HG03571 (cell line): ENCODE results near the gene DZANK1.
"Not testable (repeated sequence)": the region's sequence is repeated elsewhere in the genome, so short reads cannot be mapped to it uniquely, and the experiment has no call there.

ENCODE experiments used
- ATAC-seq: cut with Tn5 transposase; IDR thresholded peaks from one replicate; pipeline ENCODE4 v1.9.1; 2021; ENCODE audit not compliant: unreplicated experiment

The DZANK1 gene

DNA sequence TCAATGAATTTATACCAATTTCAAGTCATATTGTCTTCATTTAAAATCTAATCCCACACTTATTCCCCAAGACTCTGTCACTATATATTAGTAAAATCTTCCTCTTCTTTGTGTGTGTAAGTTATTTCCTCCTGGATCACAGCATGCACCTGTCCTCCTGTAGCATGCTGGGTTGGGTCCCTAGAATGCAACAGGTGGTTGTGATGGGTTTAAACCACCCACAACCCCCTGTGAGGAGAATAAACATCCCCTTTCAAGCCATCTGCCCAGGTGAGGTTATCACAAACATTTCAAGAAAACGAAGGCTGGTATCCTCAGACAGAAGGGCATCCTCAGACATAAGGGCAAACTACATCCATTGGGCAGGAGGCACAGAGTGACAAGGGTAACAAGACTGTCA, 26.4 kb downstream of the DZANK1 start:
- no peak for ATAC-seq

DNA sequence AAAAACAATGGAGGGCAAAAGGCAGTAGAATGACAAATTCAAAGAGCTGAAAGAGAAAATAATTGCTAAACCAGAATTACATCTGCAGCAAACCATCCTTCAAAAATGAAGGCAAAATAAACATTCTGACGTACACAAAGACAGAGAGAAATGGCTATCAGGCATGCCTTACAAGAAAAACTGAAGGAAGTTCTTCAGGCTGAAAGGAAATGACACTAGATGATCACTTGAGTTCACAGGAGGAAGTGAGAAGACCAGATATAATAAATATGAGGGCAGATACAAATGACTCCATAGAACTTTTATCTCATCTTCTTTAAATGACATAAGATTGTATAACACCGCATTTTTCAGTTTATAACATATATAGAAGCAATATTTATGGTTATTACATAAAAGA, 30.0 kb downstream of the DZANK1 start:
- ATAC-seq = no peak

DNA sequence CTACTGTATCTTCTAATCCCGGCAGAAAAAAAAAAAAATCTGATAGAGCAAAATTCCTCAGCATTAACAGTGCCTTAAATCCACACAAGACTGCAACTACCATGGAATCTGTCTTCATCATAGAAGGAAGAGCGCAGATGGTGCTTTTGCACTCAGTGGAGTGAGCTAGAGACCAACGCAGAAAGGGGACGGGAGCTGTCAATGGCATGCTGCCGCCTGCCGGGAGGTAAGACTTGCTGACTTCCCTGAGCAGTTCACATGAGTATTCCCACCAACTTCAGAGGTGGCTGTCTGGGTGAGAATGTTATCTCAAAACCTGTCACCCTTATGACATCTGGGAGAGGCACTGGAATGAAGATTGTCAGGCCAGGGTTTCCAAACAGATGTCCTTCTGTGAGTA, 35.6 kb downstream of the DZANK1 start:
- no peak for ATAC-seq

DNA sequence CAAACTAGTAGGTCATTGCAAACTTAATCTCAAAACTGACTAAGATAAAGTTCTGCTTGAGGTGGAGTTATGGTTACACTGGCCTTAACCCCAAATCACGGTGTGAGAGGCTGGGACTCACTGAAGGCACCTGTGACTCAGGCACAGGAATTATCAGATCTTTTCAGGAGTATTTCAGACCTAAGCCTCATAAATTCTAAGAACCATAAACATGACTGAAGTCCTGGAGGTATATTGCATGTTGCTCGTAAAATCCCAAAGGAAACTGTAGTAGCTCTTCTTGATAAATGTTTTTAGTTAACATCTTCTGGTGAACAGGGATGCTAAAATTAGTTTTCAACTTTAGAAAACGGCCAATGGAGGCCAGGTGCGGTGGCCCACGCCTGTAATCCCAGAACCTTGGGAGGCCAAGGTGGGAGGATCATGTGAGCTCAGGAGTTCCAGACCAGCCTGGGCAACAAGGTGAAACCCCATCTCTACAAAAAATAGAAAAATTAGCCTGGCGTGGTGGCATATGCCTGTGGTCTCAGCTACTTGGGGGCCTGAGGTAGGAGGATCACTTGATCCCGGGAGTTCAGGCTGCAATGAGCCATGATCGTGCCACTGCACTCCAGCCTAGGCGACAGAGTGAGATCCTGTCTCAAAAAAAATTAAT, 36.5 kb downstream of the DZANK1 start:
- ATAC-seq = no peak

DNA sequence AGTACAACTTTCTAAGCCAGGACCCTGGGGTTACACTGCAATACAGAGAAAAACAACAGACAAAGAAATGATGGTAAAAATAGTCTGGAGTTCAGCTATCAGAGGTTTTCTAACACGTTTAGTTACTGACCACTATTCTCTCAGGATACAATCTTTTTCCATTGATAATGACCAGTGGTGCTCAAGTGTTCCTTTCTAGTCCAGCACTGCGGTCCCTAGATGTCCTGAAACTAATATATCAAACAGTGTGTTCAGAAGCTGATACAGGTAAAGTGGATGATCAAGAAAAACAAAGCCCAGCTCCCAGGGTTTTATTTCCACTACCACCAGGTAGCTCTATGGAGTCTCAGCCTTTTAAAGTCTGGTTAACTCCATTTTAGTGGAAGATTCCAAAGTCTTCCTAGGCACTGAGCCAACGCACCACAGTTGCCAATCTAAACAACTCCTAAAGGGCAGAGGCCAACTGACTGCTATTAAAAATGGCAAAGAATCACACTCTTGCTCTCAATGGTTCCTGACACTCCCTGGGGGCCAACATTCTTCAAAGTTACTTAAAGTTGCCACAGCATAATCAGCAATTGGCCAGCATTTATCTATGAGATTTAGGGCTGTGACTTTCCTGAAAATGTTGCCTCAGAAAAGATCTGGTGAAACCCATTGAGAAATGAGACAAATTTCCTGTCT, 38.2 kb downstream of the DZANK1 start:
- no peak for ATAC-seq

DNA sequence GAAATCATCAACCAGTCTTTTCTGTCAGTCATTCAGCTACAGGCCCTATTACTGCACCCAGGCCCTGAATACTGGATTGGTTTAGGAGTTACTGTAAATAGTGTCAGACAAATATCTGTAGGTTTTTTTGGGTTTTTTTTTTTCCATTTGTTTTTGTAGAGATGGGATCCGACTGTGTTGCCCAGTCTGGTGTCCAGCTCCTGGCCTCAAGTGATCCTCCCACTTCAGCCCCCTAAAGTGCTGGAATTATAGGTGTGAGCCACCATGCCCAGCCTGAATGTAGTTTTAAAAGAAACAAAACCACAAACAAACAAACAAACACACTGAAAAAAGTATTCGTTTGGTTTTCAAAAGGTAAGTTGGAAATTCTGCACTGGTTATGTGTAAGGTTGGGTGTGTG, 39.6 kb downstream of the DZANK1 start:
- no peak for ATAC-seq

DNA sequence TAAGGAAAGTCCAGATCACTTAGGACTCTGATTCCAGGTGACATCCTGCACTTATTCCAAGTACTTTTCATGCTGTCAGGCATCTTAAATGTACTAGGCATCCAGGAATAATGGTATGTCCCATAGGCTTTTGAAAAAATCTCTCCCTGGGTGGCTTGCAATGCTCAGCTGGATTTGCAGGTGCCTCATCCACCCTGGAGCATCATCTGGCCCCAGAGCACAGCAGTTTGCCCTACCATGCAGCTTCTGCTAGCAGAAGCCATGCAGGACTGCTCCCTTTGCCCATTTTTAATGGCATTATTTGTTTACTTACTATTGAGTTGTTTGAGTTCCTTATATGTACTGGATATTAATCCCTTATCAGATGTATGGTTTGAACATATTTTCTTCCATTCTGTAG, 45.2 kb downstream of the DZANK1 start:
- ATAC-seq = no peak

DNA sequence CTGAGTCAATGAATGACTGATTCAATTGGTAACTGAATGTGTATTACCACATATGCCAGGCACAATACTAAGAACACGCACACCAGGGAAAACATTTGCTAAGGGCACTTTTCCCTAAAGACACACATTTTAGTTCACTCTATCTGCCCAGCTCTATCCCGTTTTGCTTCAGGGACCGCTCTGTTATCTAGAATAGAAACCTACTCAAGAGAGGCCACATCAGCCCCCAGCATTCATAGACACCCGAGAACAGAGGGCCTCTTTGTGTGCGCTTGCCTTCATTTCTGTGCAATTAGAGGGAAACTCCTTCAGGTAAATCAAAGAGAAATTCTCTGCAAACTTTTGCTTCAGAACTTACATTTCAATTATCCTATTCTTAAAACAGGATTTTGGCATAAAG, 50.3 kb downstream of the DZANK1 start:
- ATAC-seq = no peak

DNA sequence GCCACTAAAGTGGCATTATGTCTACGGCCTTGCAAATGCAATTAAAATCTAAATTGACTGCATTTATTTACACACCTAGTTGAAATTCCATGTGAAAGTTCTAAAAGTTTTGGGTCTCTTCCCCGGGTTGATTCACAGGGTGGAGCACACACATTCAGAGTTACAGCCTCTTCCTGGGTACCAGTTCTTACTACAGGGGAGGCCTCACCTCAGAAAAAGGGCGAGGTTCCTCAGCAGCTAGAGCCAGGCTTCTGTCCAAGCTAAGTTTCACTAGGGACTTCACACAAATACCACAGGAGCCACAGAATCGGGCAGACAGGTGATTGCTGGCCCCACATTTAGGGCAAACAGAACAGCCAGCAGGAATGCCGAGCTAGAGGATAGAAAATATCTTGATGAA, 52.7 kb downstream of the DZANK1 start:
- ATAC-seq = no peak

DNA sequence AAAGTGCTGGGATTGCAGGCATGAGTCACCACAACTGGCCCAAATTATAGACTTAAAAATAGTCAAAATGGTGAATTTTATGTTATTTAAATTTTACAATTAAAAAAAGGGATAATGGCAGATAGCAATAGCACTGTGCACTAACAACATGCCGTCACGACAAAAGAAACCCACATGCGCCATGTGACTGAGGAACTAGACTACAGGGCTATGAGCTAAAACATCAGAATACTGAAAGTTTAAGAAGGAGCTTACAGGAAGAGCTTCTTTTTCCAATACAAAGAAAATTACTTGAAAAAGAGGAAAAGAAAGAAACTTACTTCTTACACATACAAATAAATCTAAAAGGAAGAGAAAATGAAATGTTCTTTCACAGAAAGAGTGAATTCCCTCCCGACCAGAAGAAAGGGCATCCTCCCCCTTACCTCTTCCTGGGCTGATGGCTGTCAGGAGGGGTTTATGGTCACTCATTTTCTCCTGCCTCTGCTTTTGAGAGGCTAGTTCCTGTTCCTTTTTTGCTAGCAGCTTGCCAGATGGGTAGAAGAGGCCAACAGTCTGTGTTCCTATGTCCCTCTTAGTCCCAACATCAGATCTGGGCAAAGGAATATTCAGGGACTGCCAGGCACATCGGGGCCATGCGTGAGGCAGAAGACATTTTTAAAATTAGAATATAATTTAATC, 54.5 kb downstream of the DZANK1 start:
- no peak for ATAC-seq

DNA sequence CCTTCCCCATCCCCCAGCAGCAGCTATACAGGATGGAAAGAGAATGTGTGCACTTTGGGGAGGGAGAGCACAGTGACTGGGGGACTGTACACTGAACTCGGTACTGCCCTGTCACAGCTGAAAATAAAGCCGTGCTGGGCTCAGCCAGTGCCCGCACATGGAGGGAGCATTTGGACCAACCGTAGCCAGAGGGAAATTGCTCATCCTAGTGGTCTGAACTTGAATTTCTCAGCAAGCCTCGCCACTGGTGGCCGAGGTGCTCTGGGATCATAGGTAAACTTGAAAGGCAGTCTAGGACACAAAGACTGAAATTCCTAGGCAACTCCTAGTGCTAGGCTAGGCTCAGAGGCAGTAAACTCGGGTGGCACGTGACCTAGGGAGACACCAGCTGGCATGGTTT, 61.0 kb downstream of the DZANK1 start:
- no peak for ATAC-seq

DNA sequence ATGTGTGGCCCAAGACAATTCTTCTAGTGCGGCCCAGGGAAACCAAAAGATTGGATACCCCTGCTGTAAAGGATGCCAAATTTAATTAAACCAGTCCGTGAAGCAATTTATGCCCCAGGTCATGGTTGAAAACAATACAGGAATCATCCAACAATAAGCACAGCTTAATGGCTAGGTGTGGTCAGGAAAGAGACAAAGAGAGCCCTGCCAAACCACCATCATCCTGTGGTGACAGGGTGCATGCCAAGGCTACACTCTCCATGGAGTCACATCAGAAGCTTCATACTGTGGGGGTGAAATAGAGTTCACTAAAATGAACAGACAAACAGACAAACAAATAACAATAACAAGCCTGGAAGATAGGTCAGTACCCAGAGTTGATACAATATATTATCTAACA, 62.7 kb downstream of the DZANK1 start:
- ATAC-seq = no peak

DNA sequence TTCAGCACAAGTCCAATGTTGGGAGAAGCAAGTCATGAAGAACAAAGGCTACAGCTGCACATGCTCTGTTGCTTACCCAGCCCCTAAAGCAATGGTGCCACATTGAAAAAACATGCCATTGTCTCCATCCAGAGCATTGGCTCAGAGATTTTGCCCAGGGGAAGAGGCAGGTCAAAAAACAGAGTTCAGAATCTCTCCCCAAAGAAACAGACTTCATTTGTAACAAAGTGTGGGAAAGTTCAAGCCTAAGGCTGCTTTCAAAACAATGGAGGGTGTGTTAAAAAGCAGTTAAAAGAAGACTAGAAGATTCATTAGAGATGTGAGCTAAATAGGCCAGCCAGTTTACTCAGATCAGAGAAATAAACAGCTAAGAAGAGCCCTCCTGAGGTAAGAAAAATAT, 63.6 kb downstream of the DZANK1 start:
- ATAC-seq = no peak

DNA sequence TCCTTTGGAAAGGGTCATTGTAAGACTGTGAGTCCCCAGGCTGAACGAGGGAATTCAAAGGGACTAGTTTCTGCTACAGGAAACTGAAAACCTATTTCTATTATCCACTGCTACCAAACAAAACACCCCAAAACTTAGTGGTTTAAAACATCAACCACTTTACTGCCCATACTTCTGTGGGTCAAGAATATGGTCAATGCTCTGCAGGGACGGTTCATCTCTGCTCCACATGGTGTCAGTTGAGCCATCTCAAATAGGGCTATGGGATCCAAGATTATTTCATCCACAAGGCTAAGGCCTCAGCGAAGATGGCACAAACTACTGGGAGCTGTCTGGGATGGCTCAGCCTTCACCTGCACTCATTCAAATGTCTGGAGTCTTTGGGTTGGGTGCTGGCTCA, 65.5 kb downstream of the DZANK1 start:
- no peak for ATAC-seq

DNA sequence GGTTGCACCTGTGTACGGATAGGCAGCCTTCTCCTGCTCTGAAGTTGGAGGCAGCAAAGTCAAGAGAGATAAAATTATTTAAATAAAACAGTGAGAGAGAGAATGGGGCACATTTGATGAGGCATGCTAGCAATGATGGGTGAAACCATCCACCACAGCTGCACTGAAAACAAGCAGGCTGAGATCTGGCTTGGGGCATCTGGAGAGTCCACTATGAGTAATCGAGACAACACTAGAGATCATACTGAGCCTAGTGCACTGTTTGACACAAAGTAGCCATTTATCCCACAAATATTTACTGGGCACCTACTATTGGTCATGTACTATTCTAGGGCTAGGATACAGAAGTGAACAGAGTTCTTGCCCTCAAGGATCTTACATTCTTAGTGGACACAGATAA, 66.4 kb downstream of the DZANK1 start:
- ATAC-seq = no peak

DNA sequence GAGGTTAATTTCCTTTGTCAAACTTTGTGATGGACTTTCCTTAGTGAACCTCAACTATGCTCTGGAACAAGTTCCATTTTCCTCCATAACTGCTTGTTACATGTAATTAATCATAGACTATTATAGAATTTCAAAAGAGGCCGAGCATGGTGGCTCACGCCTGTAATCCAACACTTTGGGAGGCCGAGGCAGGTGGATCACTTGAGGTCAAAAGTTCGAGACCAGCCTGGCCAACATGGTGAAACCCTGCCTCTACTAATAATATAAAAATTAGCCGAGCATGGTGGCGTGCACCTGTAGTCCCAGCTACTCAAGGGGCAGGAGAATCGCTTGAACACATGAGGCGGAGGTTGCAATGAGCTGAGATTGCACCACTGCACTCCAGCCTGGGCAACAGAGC, 68.1 kb downstream of the DZANK1 start:
- not testable (repeated sequence) for ATAC-seq

DNA sequence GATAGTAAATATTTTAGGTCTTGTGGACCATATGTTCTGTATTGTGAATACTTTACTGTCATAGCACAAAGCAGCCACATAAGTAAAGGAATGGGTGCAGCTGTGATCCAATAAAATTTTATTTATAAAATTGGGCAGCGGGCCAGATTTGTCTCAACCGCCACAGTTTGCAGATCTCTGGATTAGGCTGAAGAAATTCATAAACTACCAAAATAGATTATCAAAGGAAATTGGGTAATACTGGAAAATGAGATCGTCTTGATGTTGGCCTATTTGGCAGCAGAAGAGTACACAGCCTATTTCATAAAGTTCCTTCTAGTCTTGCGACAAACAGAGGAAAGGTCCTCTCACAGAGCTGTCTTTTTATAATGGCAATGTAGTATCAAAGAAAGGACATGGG, 69.8 kb downstream of the DZANK1 start:
- no peak for ATAC-seq

DNA sequence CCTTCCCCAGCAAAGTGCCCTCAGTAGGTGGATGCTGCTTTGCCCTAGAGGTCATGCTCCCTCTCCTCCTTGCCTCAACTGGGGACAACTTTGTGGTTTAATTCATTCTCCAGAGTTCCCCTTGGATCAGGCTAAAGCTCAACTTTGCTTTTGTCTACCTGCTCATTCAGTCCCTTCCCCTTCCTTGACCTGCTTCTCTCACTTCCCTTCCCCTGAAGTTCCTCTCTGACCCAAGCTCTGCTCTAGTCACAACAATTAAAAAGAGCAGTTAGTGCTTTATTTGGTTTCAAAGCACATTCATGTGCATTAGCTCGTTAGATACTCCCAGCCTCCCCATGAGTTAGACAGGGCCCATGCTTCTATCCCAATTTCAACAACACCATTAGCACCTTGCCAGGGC, 71.3 kb downstream of the DZANK1 start:
- ATAC-seq = no peak

DNA sequence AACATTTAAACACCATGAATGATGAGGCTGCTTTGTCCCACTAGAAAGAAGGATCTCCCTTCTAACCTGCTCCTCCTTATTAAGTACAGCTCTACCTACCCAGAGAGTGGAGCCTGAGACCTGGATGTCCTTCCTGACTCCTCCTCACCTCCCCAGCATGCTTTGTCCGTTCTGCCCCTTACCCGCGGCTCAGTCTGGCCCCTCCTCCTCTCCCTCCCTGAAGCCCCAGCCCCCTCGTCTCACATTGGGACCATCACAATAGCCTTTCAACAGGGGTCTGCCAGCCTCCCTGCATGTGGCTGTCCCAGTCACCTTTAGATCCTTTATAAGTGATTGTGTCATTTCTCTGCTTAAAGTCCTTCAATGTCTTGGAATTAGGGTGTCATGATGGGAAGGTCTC, 72.5 kb downstream of the DZANK1 start:
- no peak for ATAC-seq

DNA sequence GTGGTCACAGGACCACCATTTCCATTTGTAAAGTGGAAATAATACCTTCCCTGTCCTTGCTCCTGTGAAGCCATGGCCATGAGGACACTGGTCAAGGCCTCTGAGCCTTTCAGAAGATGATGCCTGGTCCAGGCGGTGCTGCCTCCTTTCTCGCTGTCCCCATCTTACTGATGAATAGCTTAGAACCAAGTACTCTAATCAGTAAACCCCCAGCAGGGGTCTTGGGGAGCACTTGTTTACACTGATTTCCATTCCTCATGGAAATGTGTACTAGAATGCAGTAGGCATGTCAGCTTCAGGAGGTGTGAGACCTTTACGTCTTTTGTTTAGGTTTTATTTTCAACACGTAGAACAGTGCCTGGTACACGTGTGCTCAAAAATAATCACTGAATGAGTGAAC, 75.1 kb downstream of the DZANK1 start:
- no peak for ATAC-seq

DNA sequence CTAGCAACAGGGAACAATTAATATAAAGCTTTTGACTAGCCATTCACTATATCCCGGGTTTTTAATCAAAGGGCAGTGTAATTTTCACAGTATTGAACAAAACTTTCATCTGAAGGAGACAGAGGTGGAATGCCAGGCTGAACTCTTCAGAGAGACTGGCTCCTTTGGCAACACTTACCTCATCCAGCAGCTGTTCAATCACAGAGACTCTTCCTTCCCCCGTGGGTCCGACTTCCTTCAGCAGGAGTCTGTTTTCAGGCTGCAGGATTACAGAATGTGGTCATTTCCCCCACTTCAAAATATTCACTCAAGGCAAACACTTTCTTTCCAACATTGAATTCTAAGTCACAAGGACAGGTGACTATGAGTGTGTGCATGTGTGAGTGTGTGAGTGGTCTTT, 76.6 kb downstream of the DZANK1 start:
- no peak for ATAC-seq

DNA sequence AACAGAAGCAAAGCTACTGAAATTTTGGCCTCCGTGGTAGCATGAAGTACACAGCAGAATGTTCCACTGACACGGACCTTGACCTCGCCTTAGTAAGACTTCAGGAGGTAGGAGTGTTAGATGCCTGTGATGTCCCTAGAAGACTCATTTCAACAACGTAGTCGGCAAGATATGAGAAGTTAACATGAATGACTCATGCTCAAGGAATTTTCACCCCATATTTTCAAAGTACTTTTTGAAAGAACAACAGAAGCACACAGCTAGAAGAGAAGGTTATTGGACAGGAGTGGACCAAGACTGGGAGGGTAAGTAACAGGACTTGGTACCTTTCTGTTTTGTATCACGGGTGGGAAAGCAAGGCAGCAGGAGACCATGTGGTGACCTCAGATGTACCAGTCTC, 78.0 kb downstream of the DZANK1 start:
- no peak for ATAC-seq
